ENCODE data around the gene SLITRK5. TPM values are rescaled to one million over a fixed set of nuclear protein-coding genes. Genes with fewer than 3 reads are reported as not detected.

SLITRK5 gene
- total RNA-seq, 2 donors from 2014 or later = 0.62 to 0.77 TPM

- H3K4me3 ChIP-seq = peak overlapping the region in 1 of 2 donors; percentile 46
- WGBS = 3% methylated on average over 27 of the region's 27 CpGs
- intact Hi-C loops (cut with DNase I) = no loop called here
These were observed 3.1 kb downstream of the SLITRK5 start for GRCh38 chr13:87674247-87674738.

DNA sequence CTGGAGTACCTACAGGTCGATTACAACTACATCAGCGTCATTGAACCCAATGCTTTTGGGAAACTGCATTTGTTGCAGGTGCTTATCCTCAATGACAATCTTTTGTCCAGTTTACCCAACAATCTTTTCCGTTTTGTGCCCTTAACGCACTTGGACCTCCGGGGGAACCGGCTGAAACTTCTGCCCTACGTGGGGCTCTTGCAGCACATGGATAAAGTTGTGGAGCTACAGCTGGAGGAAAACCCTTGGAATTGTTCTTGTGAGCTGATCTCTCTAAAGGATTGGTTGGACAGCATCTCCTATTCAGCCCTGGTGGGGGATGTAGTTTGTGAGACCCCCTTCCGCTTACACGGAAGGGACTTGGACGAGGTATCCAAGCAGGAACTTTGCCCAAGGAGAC, 4.7 kb downstream of the SLITRK5 start:
- Histone ChIP-seq H3K4me1 (replicated peaks) (no peaks in the 10 kb centered on the region), H3K36me3 (no peaks in the 10 kb centered on the region), H3K9me3 (no peaks in the 10 kb centered on the region), H3K27ac (no peak overlapping the region), H3K4me3 (no peak overlapping the region), H3K27me3 (replicated peaks; ENCODE audit: insufficient read depth) (peaks cover 11% of the 10 kb centered on the region)
- no peak for TF ChIP-seq POLR2A (IDR thresholded peaks at IDR 0.05)
- no peak for TF ChIP-seq POLR2AphosphoS5 (IDR thresholded peaks at IDR 0.05)
- TF ChIP-seq CTCF (IDR thresholded peaks at IDR 0.05) = no peak
- intact Hi-C loops (cut with DNase I) = no loop called here
- no peak for DNase-seq (ENCODE audit: low spot score)
- WGBS = 85% methylated on average over 10 of the region's 10 CpGs

More at GRCh38 chr13:87674247-87674738, 3.1 kb downstream of the SLITRK5 start:
- TF ChIP-seq CTCF (IDR thresholded peaks at IDR 0.05) (no peak), POLR2AphosphoS5 (IDR thresholded peaks at IDR 0.05) (no peak), POLR2A (IDR thresholded peaks at IDR 0.05) (no peak)
- Histone ChIP-seq H3K36me3 (no peaks in the 10 kb centered on the region), H3K27ac (no peak overlapping the region), H3K4me1 (replicated peaks) (no peaks in the 10 kb centered on the region), H3K27me3 (replicated peaks; ENCODE audit: insufficient read depth) (peaks cover 11% of the 10 kb centered on the region), H3K9me3 (no peaks in the 10 kb centered on the region)
- no peak for DNase-seq (ENCODE audit: low spot score)

GRCh38 chr13:87676254-87677042, 5.3 kb downstream of the SLITRK5 start:
- DNase-seq (ENCODE audit: low spot score) = no peak
- no peak overlapping the region for H3K27ac ChIP-seq
- H3K27me3 ChIP-seq (replicated peaks; ENCODE audit: insufficient read depth) = peaks cover 11% of the 10 kb centered on the region
- H3K36me3 ChIP-seq = no peaks in the 10 kb centered on the region
- 93% methylated on average over 30 of the region's 33 CpGs for WGBS
- TF ChIP-seq POLR2A (IDR thresholded peaks at IDR 0.05) = no peak
- TF ChIP-seq CTCF (IDR thresholded peaks at IDR 0.05) = no peak
- TF ChIP-seq POLR2AphosphoS5 (IDR thresholded peaks at IDR 0.05) = no peak
- no peak overlapping the region for H3K4me3 ChIP-seq
- intact Hi-C loops (cut with DNase I) = no loop called here
- H3K9me3 ChIP-seq = no peaks in the 10 kb centered on the region
- no peaks in the 10 kb centered on the region for H3K4me1 ChIP-seq (replicated peaks)

DNA sequence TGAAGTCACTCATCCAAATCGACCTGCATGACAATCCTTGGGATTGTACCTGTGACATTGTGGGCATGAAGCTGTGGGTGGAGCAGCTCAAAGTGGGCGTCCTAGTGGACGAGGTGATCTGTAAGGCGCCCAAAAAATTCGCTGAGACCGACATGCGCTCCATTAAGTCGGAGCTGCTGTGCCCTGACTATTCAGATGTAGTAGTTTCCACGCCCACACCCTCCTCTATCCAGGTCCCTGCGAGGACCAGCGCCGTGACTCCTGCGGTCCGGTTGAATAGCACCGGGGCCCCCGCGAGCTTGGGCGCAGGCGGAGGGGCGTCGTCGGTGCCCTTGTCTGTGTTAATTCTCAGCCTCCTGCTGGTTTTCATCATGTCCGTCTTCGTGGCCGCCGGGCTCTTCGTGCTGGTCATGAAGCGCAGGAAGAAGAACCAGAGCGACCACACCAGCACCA, 5.9 kb downstream of the SLITRK5 start:
- TF ChIP-seq POLR2A (IDR thresholded peaks at IDR 0.05) (no peak), CTCF (IDR thresholded peaks at IDR 0.05) (no peak), POLR2AphosphoS5 (IDR thresholded peaks at IDR 0.05) (no peak)
- WGBS = 63% methylated on average over 29 of the region's 29 CpGs
- intact Hi-C loops (cut with DNase I) = no loop called here
- Histone ChIP-seq H3K4me3 (no peak overlapping the region), H3K27ac (no peak overlapping the region), H3K36me3 (no peaks in the 10 kb centered on the region), H3K9me3 (no peaks in the 10 kb centered on the region), H3K27me3 (replicated peaks; ENCODE audit: insufficient read depth) (peaks cover 11% of the 10 kb centered on the region), H3K4me1 (replicated peaks) (no peaks in the 10 kb centered on the region)
- DNase-seq (ENCODE audit: low spot score) = no peak
